Right lobe of liver (tissue), 6 donors: ENCODE results near the gene DTHD1. TPM values are rescaled to one million over a fixed set of nuclear protein-coding genes. Genes with fewer than 3 reads are reported as not detected.

Experiments used
- ATAC-seq, 4 donors: fragments of 200-7000 bp; cut with Tn5 transposase; one replicate each; pipeline ENCODE4 v1.9.1; 2020; ENCODE audit warnings: mild to moderate bottlenecking in 4 of 4, moderate library complexity in 4 of 4
- DNase-seq, 3 donors: peaks; one replicate each; pipeline ENCODE4 v3.0.0-alpha.2; 2020
- H3K27ac ChIP-seq, 3 donors: fragments of 200-600 bp; one replicate each; pipeline ENCODE4 v1.8.0; 2022
- H3K27me3 ChIP-seq, 2 donors: fragments of 200-600 bp; one replicate each; pipeline ENCODE4 v1.8.0; 2022
- H3K36me3 ChIP-seq, 4 donors: fragments of 200-600 bp; sonication (generic) in 1 of 4; one replicate each; pipeline versions ENCODE4 v1.5.1 to v1.8.0; 2017 to 2022; ENCODE audit warnings: control low read depth in 1 of 4
- H3K4me1 ChIP-seq, 4 donors: fragments of 200-600 bp; sonication (generic) in 1 of 4; one replicate each; pipeline versions ENCODE4 v1.5.1 to v1.8.0; 2017 to 2022; ENCODE audit warnings: control low read depth in 1 of 4
- H3K4me3 ChIP-seq, 3 donors: fragments of 200-600 bp; one replicate each; pipeline ENCODE4 v1.8.0; 2022
- H3K9me3 ChIP-seq, 4 donors: fragments of 200-600 bp; sonication (generic) in 1 of 4; one replicate each; pipeline versions ENCODE4 v1.5.1 to v1.8.0; 2017 to 2022; ENCODE audit warnings: control low read depth in 1 of 4
- POLR2A ChIP-seq: fragments of 450-650 bp; IDR thresholded peaks from one replicate; pipeline ENCODE4 v1.6.1; 2017; ENCODE audit warnings: antibody characterized with exemption, mild to moderate bottlenecking
- WGBS: methylation state at CpG from one replicate; pipeline ENCODE4 v1.1.6; 2018; ENCODE audit warnings: low coverage, low lambda C conversion rate; ENCODE audit not compliant: insufficient coverage; ENCODE audit errors: missing lambda C conversion rate; 5-methylcytosine and 5-hydroxymethylcytosine counted together
- intact Hi-C, 2 donors: fragments of 100-400 bp; cut with DNase I; formaldehyde crosslinking; loops; one replicate each; pipeline versions ENCODE4 v1.11.2 to v1.14.1; 2022
- total RNA-seq, 6 experiments: library from RNA; depleted of rRNA in 2 of 6; stranded (reverse); fragments of >200 nt in 2 of 6; fragmentation: NEBNext Ultra II Directional in 3 of 6; extraction: Animal tissue kit (Norgen Biotek cat#: 25700) in 3 of 6; gene quantifications; one replicate each; pipeline versions ENCODE4 v1.1.0 to v1.2.4, GENCODE V29; 2016 to 2023
- TF ChIP-seq, protein P1 (sequence below), 4 donors: fragments of 200-600 bp in 3 of 4; fragments of 450-650 bp in 1 of 4; IDR thresholded peaks; one replicate each; pipeline versions ENCODE4 v1.5.1 to v1.8.0; 2016 to 2022; ENCODE audit warnings: antibody characterized with exemption in 4 of 4, mild to moderate bottlenecking in 2 of 4
- donor health status: DM: no; HTN: yes; CAD: no.
- donor health status: DM: no; HTN: no; CAD: no.
- donor health status: DM: no; HTN: no; CAD: no.
- donor health status: DM: no; HTN: yes; CAD: no.
- donor health status: DM: no; HTN: yes; CAD: no.

The DTHD1 gene
- total RNA-seq, 6 experiments from 2014 or later = 0.07 to 0.12 (median 0.12) TPM; not detected in 2

DNA sequence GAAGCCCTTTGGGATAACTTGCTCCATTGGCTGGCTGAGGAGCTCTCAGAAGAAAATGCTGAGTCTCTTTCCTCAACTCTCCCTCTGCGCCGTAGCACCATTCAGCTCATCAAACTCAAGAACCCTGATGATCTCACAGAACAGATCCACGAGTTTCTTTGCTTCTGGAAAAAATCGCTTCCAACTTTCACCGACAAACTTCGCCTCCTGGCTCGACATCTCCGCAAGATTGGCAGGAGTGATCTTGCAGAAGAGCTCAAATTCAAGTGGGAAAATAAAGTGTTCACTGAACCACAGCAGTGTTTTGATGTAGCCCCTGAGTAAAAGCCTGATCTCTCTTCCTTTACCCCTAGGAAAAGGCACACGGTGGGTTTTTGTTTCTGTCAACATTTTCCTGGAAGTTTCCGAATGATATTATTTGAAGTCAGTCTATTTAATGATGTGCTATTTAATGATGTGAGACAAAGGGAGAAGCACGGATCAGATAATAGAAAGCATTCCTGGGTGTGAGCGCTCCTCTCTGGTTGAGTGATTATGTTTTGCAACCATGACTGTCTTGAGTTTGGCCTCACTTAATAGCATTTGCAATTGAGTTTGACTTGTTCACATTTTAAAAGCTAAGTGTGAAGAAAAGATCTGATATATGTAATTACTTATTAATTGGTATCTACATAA lies 62.2 kb downstream of the DTHD1 start:
- H3K9me3 ChIP-seq = no peaks in the 10 kb centered on the region
- H3K27ac ChIP-seq = no peak overlapping the region
- ATAC-seq = no peak
- 89% methylated on average over 12 of the region's 12 CpGs for WGBS
- H3K27me3 ChIP-seq = no peaks in the 10 kb centered on the region
- intact Hi-C loops = no loop called here
- H3K36me3 ChIP-seq = no peaks in the 10 kb centered on the region
- DNase-seq = no peak
- H3K4me1 ChIP-seq = peaks cover 0 to 5% (median 2%) of the 10 kb centered on the region in 4 donors
- TF ChIP-seq POLR2A = no peak
- TF ChIP-seq, protein P1, sequence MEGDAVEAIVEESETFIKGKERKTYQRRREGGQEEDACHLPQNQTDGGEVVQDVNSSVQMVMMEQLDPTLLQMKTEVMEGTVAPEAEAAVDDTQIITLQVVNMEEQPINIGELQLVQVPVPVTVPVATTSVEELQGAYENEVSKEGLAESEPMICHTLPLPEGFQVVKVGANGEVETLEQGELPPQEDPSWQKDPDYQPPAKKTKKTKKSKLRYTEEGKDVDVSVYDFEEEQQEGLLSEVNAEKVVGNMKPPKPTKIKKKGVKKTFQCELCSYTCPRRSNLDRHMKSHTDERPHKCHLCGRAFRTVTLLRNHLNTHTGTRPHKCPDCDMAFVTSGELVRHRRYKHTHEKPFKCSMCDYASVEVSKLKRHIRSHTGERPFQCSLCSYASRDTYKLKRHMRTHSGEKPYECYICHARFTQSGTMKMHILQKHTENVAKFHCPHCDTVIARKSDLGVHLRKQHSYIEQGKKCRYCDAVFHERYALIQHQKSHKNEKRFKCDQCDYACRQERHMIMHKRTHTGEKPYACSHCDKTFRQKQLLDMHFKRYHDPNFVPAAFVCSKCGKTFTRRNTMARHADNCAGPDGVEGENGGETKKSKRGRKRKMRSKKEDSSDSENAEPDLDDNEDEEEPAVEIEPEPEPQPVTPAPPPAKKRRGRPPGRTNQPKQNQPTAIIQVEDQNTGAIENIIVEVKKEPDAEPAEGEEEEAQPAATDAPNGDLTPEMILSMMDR (IDR thresholded peaks at IDR 0.05) = no peak
- H3K4me3 ChIP-seq = no peak overlapping the region

DNA sequence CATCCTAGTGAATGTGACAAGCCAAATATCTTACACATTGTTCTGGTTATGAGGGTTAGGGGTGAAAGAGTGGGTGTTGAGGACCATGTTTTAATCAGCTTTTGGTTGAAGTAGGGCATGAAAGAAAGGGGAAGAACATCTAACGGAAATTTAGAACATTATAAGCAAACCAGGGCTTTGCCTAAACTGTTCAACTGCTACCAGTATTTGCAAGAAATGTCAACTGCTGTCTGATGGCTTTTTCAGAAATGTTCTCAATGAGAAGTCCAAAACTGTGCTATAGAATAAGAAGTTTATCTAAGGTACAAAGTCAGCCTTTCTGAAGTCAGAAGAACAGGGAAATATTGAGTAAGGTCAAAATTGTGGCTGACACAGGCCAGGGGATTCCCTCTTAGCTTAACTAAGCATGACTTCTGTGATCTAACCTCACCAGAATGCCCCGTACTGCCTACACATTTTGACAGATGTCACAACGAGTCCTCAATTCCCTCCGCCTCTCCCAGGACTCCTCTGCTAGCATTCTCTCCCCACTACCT lies 67.1 kb downstream of the DTHD1 start:
- H3K4me3 ChIP-seq = no peak overlapping the region
- peaks cover 0 to 16% (median 5%) of the 10 kb centered on the region in 4 donors for H3K4me1 ChIP-seq
- ATAC-seq (peak; percentile 85 to 96 (median 90)), DNase-seq (peak in 1 of 3 donors; percentile 27)
- H3K36me3 ChIP-seq = no peaks in the 10 kb centered on the region
- no peaks in the 10 kb centered on the region for H3K27me3 ChIP-seq
- no peaks in the 10 kb centered on the region for H3K9me3 ChIP-seq
- intact Hi-C loops = no loop called here
- no peak overlapping the region for H3K27ac ChIP-seq
- WGBS = 32% methylated on average over 4 of the region's 4 CpGs
- TF ChIP-seq, protein P1 (IDR thresholded peaks at IDR 0.05) = no peak
- TF ChIP-seq POLR2A = no peak

DNA sequence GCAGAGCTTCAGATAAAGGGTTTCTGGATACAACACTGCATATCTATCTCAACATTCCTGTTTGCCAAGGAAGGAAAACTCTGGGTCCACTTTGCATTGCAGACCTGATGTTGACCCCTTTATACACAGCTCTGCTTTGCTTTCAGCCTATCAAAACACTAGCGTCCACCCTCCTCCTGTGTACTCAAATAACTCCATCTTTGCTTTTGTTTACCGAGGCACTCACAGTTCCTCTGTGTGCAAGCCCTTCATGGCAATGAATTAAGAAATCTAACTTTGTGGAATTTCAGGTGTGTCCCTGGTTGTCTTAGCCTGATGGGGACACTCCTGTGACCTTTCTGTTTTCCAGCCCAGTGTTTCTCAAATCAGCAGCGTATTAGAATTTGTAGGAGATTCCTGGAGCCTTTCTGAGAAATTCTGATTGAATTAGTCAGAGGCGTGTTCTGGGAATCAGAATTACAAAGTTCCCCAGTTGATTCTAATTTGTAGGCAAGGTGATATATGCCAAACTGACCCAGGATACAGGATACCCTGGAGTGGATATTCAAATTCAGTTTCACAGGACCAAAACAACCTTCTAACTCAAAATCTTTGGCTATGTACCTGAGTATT lies 68.6 kb downstream of the DTHD1 start:
- ATAC-seq (peak in 3 of 4 donors; percentile 10 to 26 (median 13)), DNase-seq (no peak)
- Histone ChIP-seq H3K4me3 (no peak overlapping the region), H3K36me3 (no peaks in the 10 kb centered on the region), H3K9me3 (no peaks in the 10 kb centered on the region), H3K27ac (no peak overlapping the region), H3K27me3 (no peaks in the 10 kb centered on the region), H3K4me1 (peaks cover 0 to 16% (median 5%) of the 10 kb centered on the region in 4 donors)
- no peak for TF ChIP-seq POLR2A
- TF ChIP-seq, protein P1 (IDR thresholded peaks at IDR 0.05) = no peak
- intact Hi-C loops = no loop called here
- WGBS = 54% methylated on average over 4 of the region's 4 CpGs

DNA sequence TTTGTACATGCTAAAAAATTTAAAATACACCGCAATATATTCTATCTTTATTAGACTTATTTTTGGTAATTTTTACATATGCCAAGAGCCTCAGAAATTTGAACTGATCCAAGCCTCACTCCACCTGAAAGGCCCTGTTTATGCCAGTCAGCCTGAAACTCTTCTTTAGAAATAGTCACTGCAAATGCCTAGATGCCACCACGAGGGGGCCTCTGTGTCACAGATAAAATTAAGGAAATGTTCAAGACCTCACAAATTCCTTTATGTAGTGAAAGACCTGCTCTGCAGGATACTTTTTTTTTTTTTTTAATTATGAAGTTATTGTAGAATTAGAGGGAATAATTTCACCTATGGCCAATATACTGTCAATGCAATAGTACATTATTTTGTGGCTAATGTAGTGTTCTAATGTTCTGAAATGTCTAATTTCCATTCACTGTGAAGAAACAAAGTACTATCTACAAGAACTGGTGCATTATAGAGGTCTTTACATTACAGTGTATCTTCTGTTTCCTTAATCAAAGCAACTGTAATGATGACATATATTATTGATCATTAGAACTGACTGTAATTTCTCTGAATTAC lies 69.8 kb downstream of the DTHD1 start:
- 5% methylated on average over 2 of the region's 2 CpGs for WGBS
- peak; percentile 78 to 82 (median 80) for ATAC-seq
- Histone ChIP-seq H3K4me1 (peaks cover 0 to 16% (median 5%) of the 10 kb centered on the region in 4 donors), H3K4me3 (no peak overlapping the region), H3K36me3 (no peaks in the 10 kb centered on the region), H3K9me3 (no peaks in the 10 kb centered on the region), H3K27me3 (no peaks in the 10 kb centered on the region), H3K27ac (no peak overlapping the region)
- intact Hi-C loops = no loop called here
- DNase-seq = peak; percentile 55 to 59 (median 59)
- TF ChIP-seq, protein P1 (IDR thresholded peaks at IDR 0.05) = peak; percentile 70 to 88 (median 80)
- TF ChIP-seq POLR2A = no peak
